HCT116 (cell line): Measurements from ENCODE around the gene IGSF23. TPM values are rescaled to one million over a fixed set of nuclear protein-coding genes. Genes with fewer than 3 reads are reported as not detected.

ENCODE experiments used
- ATAC-seq: fragments of 200-7000 bp; cut with Tn5 transposase; 2 replicates; pipeline ENCODE4 v1.9.1; 2020; ENCODE audit warnings: mild to moderate bottlenecking, moderate library complexity
- BruUV-seq: library from RNA; stranded (reverse); fragments of 400-500 nt; replicated peaks from 2 replicates; lab custom pipeline; 2021; lab: Mats Ljungman, UMichigan
- CTCF ChIA-PET: fragments of 300-600 bp; sonication (Branson Sonifier 250); formaldehyde crosslinking; loops from one replicate; lab custom pipeline; 2021; ENCODE audit warnings: antibody characterized with exemption; lab: Charles Lee
- POLR2A ChIA-PET: fragments of 300-600, 350-600 bp; sonication (Branson Sonifier 250); formaldehyde crosslinking; loops from one replicate; lab custom pipeline; 2021; ENCODE audit warnings: antibody characterized with exemption; lab: Charles Lee
- RAD21 ChIA-PET, 2 experiments: fragments of 300-600 bp; sonication (Branson Sonifier 250); formaldehyde crosslinking; loops; one replicate each; lab custom pipeline; 2023; ENCODE audit warnings: low total read pairs in 2 of 2; ENCODE audit not compliant: uncharacterized antibody in 2 of 2, unreplicated experiment in 2 of 2, low non-redundant PET in 1 of 2; lab: Charles Lee
- DNase-seq: peaks from one replicate; pipeline ENCODE4 v3.0.0-alpha.2; 2010; ENCODE audit warnings: low read depth, low spot score
- H2AFZ ChIP-seq: fragments of 200-600 bp; shearing (Covaris generic), sonication (generic); 2 replicates; pipeline ENCODE4 v1.6.1; 2017; ENCODE audit warnings: low read depth, mixed run types, mixed read lengths, antibody characterized with exemption, low read length; ENCODE audit not compliant: poor library complexity, severe bottlenecking
- H3K27ac ChIP-seq: 2 replicates; pipeline ENCODE4 v1.5.1; 2012; ENCODE audit warnings: low read depth, low read length
- H3K27me3 ChIP-seq: fragments of 200-600 bp; sonication (generic); 2 replicates; pipeline ENCODE4 v1.6.1; 2016; ENCODE audit warnings: mixed run types, low read length, mixed read lengths; ENCODE audit not compliant: insufficient read depth
- H3K36me3 ChIP-seq, 2 experiments: fragments of 200-500 bp in 1 of 2; fragments of 200-600 bp in 1 of 2; sonication (Bioruptor generic) in 1 of 2; sonication (generic) in 1 of 2; 2 replicates each; pipeline versions ENCODE4 v1.5.1 to v1.6.1; 2014 to 2016; ENCODE audit warnings: low read length in 2 of 2, inconsistent platforms in 1 of 2, mixed read lengths in 1 of 2, mixed run types in 1 of 2; ENCODE audit not compliant: insufficient read depth in 2 of 2, control insufficient read depth in 1 of 2
- H3K4me1 ChIP-seq, 2 experiments: fragments of 200-600 bp in 1 of 2; sonication (generic) in 1 of 2; 2 replicates each; pipeline versions ENCODE4 v1.5.1 to v1.6.1; 2012 to 2017; ENCODE audit warnings: low read length in 2 of 2, inconsistent platforms in 1 of 2, mild to moderate bottlenecking in 1 of 2, mixed read lengths in 1 of 2, mixed run types in 1 of 2, moderate library complexity in 1 of 2; ENCODE audit not compliant: insufficient read depth in 2 of 2, control insufficient read depth in 1 of 2
- H3K4me2 ChIP-seq: fragments of 200-600 bp; sonication (generic); 2 replicates; pipeline ENCODE4 v1.6.1; 2017; ENCODE audit warnings: mixed run types, low read length, mixed read lengths
- H3K4me3 ChIP-seq, 2 experiments: fragments of 200-600 bp in 1 of 2; sonication (generic) in 1 of 2; replicated peaks in 1 of 2; 2 replicates each; pipeline ENCODE4 v1.5.1; 2011 to 2016; ENCODE audit warnings: low read length in 2 of 2, control low read depth in 1 of 2, low read depth in 1 of 2, mild to moderate bottlenecking in 1 of 2, mixed read lengths in 1 of 2, mixed run types in 1 of 2
- H3K79me2 ChIP-seq: fragments of 200-600 bp; sonication (generic); 2 replicates; pipeline ENCODE4 v1.6.1; 2017; ENCODE audit warnings: mild to moderate bottlenecking, mixed run types, low read length, moderate library complexity, mixed read lengths; ENCODE audit not compliant: insufficient read depth
- H3K9ac ChIP-seq: fragments of 200-600 bp; sonication (generic); 2 replicates; pipeline ENCODE4 v1.6.1; 2016; ENCODE audit warnings: low read length, mixed read lengths
- H3K9me2 ChIP-seq: fragments of 200-600 bp; sonication (generic), shearing (Covaris generic); 2 replicates; pipeline ENCODE4 v1.6.1; 2017; ENCODE audit warnings: mixed run types, mild to moderate bottlenecking, moderate library complexity; ENCODE audit not compliant: insufficient read depth
- H3K9me3 ChIP-seq, 2 experiments: fragments of 200-500 bp in 1 of 2; fragments of 200-600 bp in 1 of 2; sonication (Bioruptor generic) in 1 of 2; sonication (generic) in 1 of 2; 2 replicates each; pipeline ENCODE4 v1.6.1; 2014 to 2017; ENCODE audit warnings: low read length in 2 of 2, mixed read lengths in 2 of 2, inconsistent platforms in 1 of 2, low read depth in 1 of 2, mild to moderate bottlenecking in 1 of 2, mixed run types in 1 of 2, moderate library complexity in 1 of 2; ENCODE audit not compliant: control insufficient read depth in 1 of 2, insufficient read depth in 1 of 2
- H4K20me1 ChIP-seq: fragments of 200-600 bp; sonication (generic), shearing (Covaris generic); 2 replicates; pipeline ENCODE4 v1.6.1; 2017; ENCODE audit warnings: mixed run types, mild to moderate bottlenecking, moderate library complexity; ENCODE audit not compliant: insufficient read depth
- CEBPB ChIP-seq: IDR thresholded peaks from 2 replicates; pipeline ENCODE4 v1.6.1; 2012; ENCODE audit warnings: low read depth
- EZH2 ChIP-seq: fragments of 200-600 bp; sonication (generic); IDR thresholded peaks from 2 replicates; pipeline ENCODE4 v1.6.1; 2017; ENCODE audit warnings: antibody characterized with exemption, mixed run types
- EZH2phosphoT487 ChIP-seq: fragments of 200-600 bp; IDR thresholded peaks from 2 replicates; pipeline ENCODE4 v1.6.1; 2018; ENCODE audit warnings: antibody characterized with exemption, borderline replicate concordance
- FOSL1 ChIP-seq: IDR thresholded peaks from 2 replicates; pipeline ENCODE4 v1.6.1; 2012; ENCODE audit warnings: low read depth
- JUND ChIP-seq: IDR thresholded peaks from 2 replicates; pipeline ENCODE4 v1.6.1; 2012
- POLR2A ChIP-seq: IDR thresholded peaks from 2 replicates; pipeline ENCODE4 v1.7.0; 2011; ENCODE audit warnings: borderline replicate concordance; ENCODE audit not compliant: insufficient read depth, insufficient read length; ENCODE audit errors: extremely low read depth
- POLR2AphosphoS5 ChIP-seq: IDR thresholded peaks from 2 replicates; pipeline ENCODE4 v1.6.1; 2011; ENCODE audit warnings: mild to moderate bottlenecking, low read depth, low read length, moderate library complexity
- SIN3A ChIP-seq: IDR thresholded peaks from 2 replicates; pipeline ENCODE4 v1.6.1; 2012; ENCODE audit warnings: low read depth
- TCF7L2 ChIP-seq: IDR thresholded peaks from 2 replicates; pipeline ENCODE4 v1.7.0; 2011; ENCODE audit warnings: borderline replicate concordance, inconsistent platforms; ENCODE audit not compliant: insufficient read depth, insufficient read length; ENCODE audit errors: extremely low read depth
- ZFX ChIP-seq: fragments of 450-650 bp; IDR thresholded peaks from 2 replicates; pipeline ENCODE4 v1.6.1; 2017
- intact Hi-C: fragments of 100-400 bp; cut with micrococcal nuclease; formaldehyde crosslinking; loops from 2 replicates; pipeline ENCODE4 v1.10.0; 2022
- total RNA-seq: library from RNA; stranded (reverse); gene quantifications from one replicate; pipeline ENCODE4 v1.2.1, GENCODE V29; 2021; ENCODE audit not compliant: unreplicated experiment
- TF ChIP-seq, protein P1 (sequence below), 3 experiments: fragments of 200-600 bp in 1 of 3; sonication (generic) in 1 of 3; IDR thresholded peaks in 2 of 3; conservative IDR thresholded peaks in 1 of 3; 2 replicates each; pipeline ENCODE4 v1.5.1; 2012 to 2017; ENCODE audit warnings: low read depth in 2 of 3, low read length in 2 of 3, antibody characterized with exemption in 1 of 3, borderline replicate concordance in 1 of 3, control low read depth in 1 of 3, mild to moderate bottlenecking in 1 of 3, mixed read lengths in 1 of 3, mixed run types in 1 of 3, moderate library complexity in 1 of 3; ENCODE audit not compliant: insufficient read depth in 1 of 3
- TF ChIP-seq, protein P2 (sequence below): IDR thresholded peaks from 2 replicates; pipeline ENCODE4 v1.6.1; 2012

Gene IGSF23
- total RNA-seq, 1 experiment from 2014 or later, result not detected

DNA sequence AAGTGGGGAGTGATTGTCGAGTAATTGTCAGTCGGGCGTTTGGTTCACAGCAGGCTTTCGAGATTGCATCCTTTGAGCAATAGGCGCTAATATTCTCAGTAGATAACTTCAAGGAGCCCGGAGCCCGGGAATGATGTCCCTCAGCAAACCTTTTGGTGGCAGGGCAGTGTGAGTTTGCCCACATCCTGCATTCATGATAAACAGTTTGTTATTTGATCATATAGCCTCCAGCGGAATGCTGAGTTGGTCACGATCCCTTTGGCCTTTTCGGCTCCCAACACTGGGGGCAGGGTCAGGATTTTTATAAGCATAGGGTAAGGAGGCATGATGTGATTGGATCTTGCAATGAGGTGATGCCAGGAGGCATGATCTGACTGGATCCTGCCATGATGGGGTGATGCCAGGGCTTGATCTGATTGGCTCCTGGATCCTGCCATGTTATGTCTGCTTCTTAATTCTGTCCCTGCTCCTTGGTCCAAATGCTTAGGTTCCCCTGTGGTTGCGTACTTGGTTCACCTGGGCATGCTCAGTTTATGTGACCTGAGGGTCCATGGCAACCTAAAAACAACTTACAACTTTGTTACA lies 38.2 kb upstream of the IGSF23 start:
- Histone ChIP-seq H3K9ac (no peak overlapping the region), H3K79me2 (no peaks in the 10 kb centered on the region), H3K27me3 (no peaks in the 10 kb centered on the region), H3K9me2 (no peaks in the 10 kb centered on the region), H3K4me2 (no peak overlapping the region), H3K27ac (no peak overlapping the region), H3K4me3 (no peak overlapping the region), H3K4me1 (peaks cover 0 to 3% of the 10 kb centered on the region in 2 experiments; a peak in 1 of 4 replicates), H4K20me1 (no peaks in the 10 kb centered on the region), H3K9me3 (no peaks in the 10 kb centered on the region), H3K36me3 (no peaks in the 10 kb centered on the region), H2AFZ (no peak overlapping the region)
- TF ChIP-seq CEBPB, result no peak
- TF ChIP-seq EZH2phosphoT487, result no peak
- no peak for TF ChIP-seq SIN3A
- TF ChIP-seq JUND, result no peak
- no peak for TF ChIP-seq FOSL1
- TF ChIP-seq POLR2A, result no peak
- TF ChIP-seq POLR2AphosphoS5, result no peak
- no peak for TF ChIP-seq TCF7L2
- TF ChIP-seq, protein P1, sequence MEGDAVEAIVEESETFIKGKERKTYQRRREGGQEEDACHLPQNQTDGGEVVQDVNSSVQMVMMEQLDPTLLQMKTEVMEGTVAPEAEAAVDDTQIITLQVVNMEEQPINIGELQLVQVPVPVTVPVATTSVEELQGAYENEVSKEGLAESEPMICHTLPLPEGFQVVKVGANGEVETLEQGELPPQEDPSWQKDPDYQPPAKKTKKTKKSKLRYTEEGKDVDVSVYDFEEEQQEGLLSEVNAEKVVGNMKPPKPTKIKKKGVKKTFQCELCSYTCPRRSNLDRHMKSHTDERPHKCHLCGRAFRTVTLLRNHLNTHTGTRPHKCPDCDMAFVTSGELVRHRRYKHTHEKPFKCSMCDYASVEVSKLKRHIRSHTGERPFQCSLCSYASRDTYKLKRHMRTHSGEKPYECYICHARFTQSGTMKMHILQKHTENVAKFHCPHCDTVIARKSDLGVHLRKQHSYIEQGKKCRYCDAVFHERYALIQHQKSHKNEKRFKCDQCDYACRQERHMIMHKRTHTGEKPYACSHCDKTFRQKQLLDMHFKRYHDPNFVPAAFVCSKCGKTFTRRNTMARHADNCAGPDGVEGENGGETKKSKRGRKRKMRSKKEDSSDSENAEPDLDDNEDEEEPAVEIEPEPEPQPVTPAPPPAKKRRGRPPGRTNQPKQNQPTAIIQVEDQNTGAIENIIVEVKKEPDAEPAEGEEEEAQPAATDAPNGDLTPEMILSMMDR (IDR thresholded peaks at IDR 0.05 in 2 of 3, conservative IDR thresholded peaks at IDR 0.05 in 1 of 3; ENCODE audit: borderline replicate concordance in 1 of 3, insufficient read depth in 1 of 3, low read depth in 2 of 3, low read length in 2 of 3), result no peak
- TF ChIP-seq EZH2, result no peak
- TF ChIP-seq, protein P2, sequence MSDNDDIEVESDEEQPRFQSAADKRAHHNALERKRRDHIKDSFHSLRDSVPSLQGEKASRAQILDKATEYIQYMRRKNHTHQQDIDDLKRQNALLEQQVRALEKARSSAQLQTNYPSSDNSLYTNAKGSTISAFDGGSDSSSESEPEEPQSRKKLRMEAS, result no peak
- no peak for TF ChIP-seq ZFX
- CTCF ChIA-PET, result interaction anchor here (2.3 kb wide), 1 partner anchor 8 kb away, joined by 7 read pairs; no protein-coding TSS in a partner anchor
- no peak for ATAC-seq
- intact Hi-C loops, result no loop called here
- no peak for DNase-seq
- RAD21 ChIA-PET, result no interaction called here
- POLR2A ChIA-PET, result no interaction called here
- BruUV-seq, result no TSS peak
